ENCODE results near the gene GPX6.
"Not testable (repeated sequence)": the region's sequence is repeated elsewhere in the genome, so short reads cannot be mapped to it uniquely, and the experiment has no call there.

Gene GPX6

DNA sequence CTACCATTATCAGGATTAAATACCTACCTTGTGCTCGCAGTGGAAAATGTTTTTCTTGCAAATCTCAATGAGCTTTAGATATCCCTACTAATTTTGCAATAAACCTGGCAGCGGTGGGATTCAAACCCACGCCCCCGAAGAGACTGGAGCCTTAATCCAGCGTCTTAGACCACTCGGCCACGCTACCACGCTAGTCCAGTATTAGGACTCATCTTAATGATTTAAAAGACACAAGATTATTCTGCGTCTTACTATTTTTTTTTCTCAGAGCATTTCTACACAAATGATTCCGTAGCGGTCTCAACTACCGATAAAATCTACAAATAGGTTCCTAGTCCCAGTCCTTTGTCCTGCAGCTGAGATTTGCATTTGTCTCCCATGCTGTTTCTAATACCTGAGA lies 37.1 kb downstream of the GPX6 start:
- no peak for DNase-seq

DNA sequence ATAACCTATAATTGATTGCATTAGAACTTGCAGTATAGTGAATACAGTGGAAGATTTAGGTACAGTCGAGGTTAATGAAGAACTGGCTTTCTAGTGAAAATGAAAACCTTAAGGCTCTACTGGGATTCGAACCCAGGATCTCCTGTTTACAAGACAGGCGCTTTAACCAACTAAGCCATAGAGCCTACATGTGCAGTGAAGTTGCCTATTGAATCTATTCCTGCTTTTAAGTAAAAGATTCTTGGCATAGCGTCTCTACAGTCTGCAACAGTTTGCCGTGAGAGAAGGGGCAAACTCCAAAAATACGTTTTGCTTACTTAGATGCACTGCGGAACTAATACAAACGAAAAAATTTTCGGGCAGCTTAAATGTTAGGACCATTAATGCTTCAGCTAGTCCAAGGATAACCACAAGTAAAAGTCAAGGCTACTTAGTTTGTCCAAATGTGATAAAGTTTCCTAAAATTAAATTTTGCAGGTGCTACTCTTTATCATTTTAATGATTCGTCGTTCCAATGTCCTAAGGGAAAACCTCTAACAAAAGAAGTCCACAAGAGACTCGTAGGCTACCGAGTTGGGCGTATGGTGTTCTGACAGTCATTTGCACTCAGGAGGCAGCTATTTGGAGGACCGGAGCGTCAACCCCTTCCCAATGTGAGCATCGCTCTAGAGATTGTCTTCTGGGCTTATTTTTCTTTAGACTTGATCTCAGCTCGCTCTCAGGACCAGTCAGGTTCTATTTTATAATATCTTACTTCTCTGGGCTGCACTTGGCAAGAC lies 41.0 kb downstream of the GPX6 start:
- peak; percentile 24 for DNase-seq

DNA sequence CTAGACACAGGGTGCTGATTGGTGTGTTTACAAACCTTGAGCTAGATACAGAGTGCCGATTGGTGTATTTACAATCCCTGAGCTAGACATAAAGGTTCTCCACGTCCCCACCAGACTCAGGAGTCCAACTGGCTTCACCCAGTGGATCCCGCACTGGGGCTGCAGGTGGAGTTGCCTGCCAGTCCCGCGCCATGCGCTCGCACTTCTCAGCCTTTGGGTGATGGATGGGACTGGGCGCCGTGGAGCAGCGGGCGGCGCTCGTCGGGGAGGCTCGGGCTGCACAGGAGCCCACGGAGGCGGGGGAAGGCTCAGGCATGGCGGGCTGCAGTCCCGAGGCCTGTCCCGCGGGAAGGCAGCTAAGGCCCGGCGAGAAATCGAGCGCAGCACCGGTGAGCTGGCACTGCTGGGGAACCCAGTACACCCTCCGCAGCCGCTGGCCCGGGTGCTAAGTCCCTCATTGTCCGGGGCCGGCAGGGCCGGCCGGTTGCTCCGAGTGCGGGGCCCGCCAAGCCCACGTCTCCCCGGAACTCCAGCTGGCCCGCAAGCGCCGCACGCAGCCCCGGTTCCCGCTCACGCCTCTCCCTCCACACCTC lies 46.3 kb downstream of the GPX6 start:
- not testable (repeated sequence) for DNase-seq

DNA sequence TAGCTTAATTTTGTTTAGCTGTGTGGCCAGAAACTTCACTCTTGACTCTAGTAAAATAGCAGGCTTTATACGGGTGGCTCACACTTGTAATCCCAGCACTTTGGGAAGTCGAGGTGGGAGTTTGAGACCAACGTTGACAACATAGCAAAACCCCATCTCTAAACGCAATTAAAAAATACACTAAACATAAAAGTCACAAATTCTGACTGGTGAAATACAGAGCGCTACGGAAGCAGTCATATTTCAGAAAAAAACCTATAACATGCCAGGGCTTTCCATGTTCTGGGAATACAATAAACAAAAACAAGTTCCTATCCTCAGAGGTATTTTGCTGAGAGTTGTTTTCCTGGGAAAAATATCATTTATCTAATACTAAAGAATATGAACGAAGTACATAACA lies 47.5 kb downstream of the GPX6 start:
- DNase-seq: no peak

DNA sequence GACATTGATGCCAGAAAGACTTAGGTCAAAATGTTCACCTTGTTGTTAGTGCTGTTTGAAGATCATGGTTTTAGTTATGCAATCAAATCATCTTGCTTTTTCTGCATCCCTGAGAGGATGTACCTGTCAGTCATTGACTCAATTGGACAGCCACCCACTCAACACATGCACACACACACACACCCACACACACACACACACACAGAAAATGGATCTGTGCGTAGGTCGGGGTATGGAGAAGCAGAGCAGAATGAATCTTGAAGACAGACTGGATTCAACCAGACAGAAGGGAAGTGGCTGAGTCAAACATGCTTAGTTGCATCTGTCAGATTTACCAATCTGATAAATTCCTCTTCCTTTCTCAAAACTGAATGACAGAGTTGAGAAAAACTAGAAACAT lies 53.2 kb downstream of the GPX6 start:
- DNase-seq: no peak

DNA sequence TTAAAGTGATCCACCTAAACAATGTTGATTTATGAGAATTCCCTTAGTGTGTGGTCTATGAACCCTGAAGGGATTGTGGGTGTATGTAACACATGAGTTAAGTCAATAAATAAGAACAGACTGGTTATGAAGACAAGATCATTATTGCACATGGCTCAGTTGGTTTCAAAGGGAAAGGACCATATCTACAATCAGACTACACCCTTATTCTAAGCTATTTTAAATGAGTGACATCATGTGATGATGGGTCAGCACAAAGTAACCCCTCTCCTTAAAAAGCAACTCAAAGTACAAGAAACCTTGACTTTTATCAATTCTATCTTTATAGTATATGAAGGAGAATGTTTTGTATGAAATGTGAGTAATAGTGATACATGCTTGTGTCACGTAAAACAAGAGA lies 57.0 kb downstream of the GPX6 start:
- DNase-seq: no peak

Data from SHP77 treated with DMSO at 0.1 percent for 48 hours (cell line).